GM19372 (cell line): Measurements from ENCODE around the gene TYW1B.
"Not testable (repeated sequence)": the region's sequence is repeated elsewhere in the genome, so short reads cannot be mapped to it uniquely, and the experiment has no call there.

ENCODE experiments used
- ATAC-seq: cut with Tn5 transposase; IDR thresholded peaks from one replicate; pipeline ENCODE4 v1.9.1; 2021; ENCODE audit warnings: mild to moderate bottlenecking, low read depth, moderate library complexity; ENCODE audit not compliant: unreplicated experiment

TYW1B gene

GRCh38 chr7:72580142-72580770 lies 247.7 kb downstream of the TYW1B start:
- ATAC-seq = not testable (repeated sequence)

GRCh38 chr7:72577107-72577506 lies 250.9 kb downstream of the TYW1B start:
- ATAC-seq = no peak

GRCh38 chr7:72561988-72562387 lies 266.0 kb downstream of the TYW1B start:
- not testable (repeated sequence) for ATAC-seq

GRCh38 chr7:72559546-72559945 lies 268.5 kb downstream of the TYW1B start:
- ATAC-seq = not testable (repeated sequence)

GRCh38 chr7:72556733-72557132 lies 271.3 kb downstream of the TYW1B start:
- ATAC-seq = not testable (repeated sequence)

- ATAC-seq = not testable (repeated sequence)
These were observed 272.8 kb downstream of the TYW1B start for GRCh38 chr7:72555238-72555637.

GRCh38 chr7:72554401-72554800 lies 273.6 kb downstream of the TYW1B start:
- ATAC-seq = not testable (repeated sequence)

- ATAC-seq = not testable (repeated sequence)
These were observed 277.5 kb downstream of the TYW1B start for GRCh38 chr7:72550454-72550853.

- not testable (repeated sequence) for ATAC-seq
These were observed 281.3 kb downstream of the TYW1B start for GRCh38 chr7:72546586-72547237.

- ATAC-seq = not testable (repeated sequence)
These were observed 283.5 kb downstream of the TYW1B start for GRCh38 chr7:72544531-72544930.

- ATAC-seq = no peak
These were observed 287.1 kb downstream of the TYW1B start for GRCh38 chr7:72540923-72541322.

GRCh38 chr7:72540106-72540611 lies 287.8 kb downstream of the TYW1B start:
- ATAC-seq = no peak

GRCh38 chr7:72539702-72540101 lies 288.3 kb downstream of the TYW1B start:
- ATAC-seq = no peak

- no peak for ATAC-seq
These were observed 289.1 kb downstream of the TYW1B start for GRCh38 chr7:72538856-72539255.

- no peak for ATAC-seq
These were observed 289.9 kb downstream of the TYW1B start for GRCh38 chr7:72538147-72538546.

- ATAC-seq = not testable (repeated sequence)
These were observed 292.0 kb downstream of the TYW1B start for GRCh38 chr7:72536038-72536437.

- ATAC-seq = not testable (repeated sequence)
These were observed 297.0 kb downstream of the TYW1B start for GRCh38 chr7:72531048-72531447.
